IMR-90 (cell line): ENCODE results near the gene NOL9.

Experiments
- CTCF ChIP-seq: conservative IDR thresholded peaks from 2 replicates; pipeline ENCODE4 v1.5.1; 2012; ENCODE audit warnings: mild to moderate bottlenecking, low read depth, low read length, improper control_type of control experiment
- MXI1 ChIP-seq: IDR thresholded peaks from 2 replicates; pipeline ENCODE4 v1.6.1; 2012; ENCODE audit warnings: low read depth, mild to moderate bottlenecking, low read length, moderate library complexity, borderline replicate concordance
- RCOR1 ChIP-seq: IDR thresholded peaks from 2 replicates; pipeline ENCODE4 v1.6.1; 2012; ENCODE audit warnings: mild to moderate bottlenecking, low read length, improper control_type of control experiment; ENCODE audit not compliant: insufficient replicate concordance
- SMC3 ChIP-seq: fragments of 150-350 bp; IDR thresholded peaks from 2 replicates; pipeline ENCODE4 v1.6.1; 2016; ENCODE audit warnings: low read depth, mild to moderate bottlenecking, antibody characterized with exemption, low read length, moderate library complexity

GRCh38 chr1:6554907-6555778, 830 bp upstream of the NOL9 start, which contains the start of gene TAS1R1:
- TF ChIP-seq RCOR1 (no peak), CTCF (no peak), MXI1 (no peak), SMC3 (no peak)
